Uterus (tissue), 4 donors: ENCODE results near the gene AHCYL2. TPM values are rescaled to one million over a fixed set of nuclear protein-coding genes. Genes with fewer than 3 reads are reported as not detected.

Source experiments
- DNase-seq, 2 donors: peaks; one replicate each; pipeline ENCODE4 v3.0.0-alpha.2; 2019 to 2020
- H3K27ac ChIP-seq, 2 donors: fragments of 200-600 bp; sonication (generic); 1 replicate in 1 of 2; 2 replicates in 1 of 2; pipeline ENCODE4 v1.5.1; 2016 to 2018
- H3K27me3 ChIP-seq, 2 donors: fragments of 200-600 bp; sonication (generic); one replicate each; pipeline ENCODE4 v1.5.1; 2018 to 2019; ENCODE audit warnings: control low read depth in 1 of 2
- H3K36me3 ChIP-seq, 2 donors: fragments of 200-600 bp; sonication (generic); one replicate each; pipeline ENCODE4 v1.5.1; 2019; ENCODE audit warnings: control low read depth in 1 of 2
- H3K4me1 ChIP-seq, 2 donors: fragments of 200-600 bp; sonication (generic); one replicate each; pipeline ENCODE4 v1.5.1; 2018 to 2019; ENCODE audit warnings: control low read depth in 1 of 2
- H3K4me3 ChIP-seq, 2 donors: fragments of 200-600 bp; sonication (generic); 1 replicate in 1 of 2; 2 replicates in 1 of 2; pipeline ENCODE4 v1.5.1; 2018 to 2019; ENCODE audit warnings: mild to moderate bottlenecking in 1 of 2
- H3K9me3 ChIP-seq, 2 donors: fragments of 200-600 bp; sonication (generic); one replicate each; pipeline ENCODE4 v1.5.1; 2019; ENCODE audit warnings: control low read depth in 1 of 2
- CTCF ChIP-seq, 4 experiments: fragments of 200-600 bp in 2 of 4; fragments of 450-650 bp in 2 of 4; sonication (generic) in 2 of 4; IDR thresholded peaks; one replicate each; pipeline ENCODE4 v1.5.1; 2016 to 2019; ENCODE audit warnings: antibody characterized with exemption in 4 of 4, mild to moderate bottlenecking in 2 of 4, moderate library complexity in 1 of 4
- POLR2A ChIP-seq, 2 donors: fragments of 450-650 bp; IDR thresholded peaks; one replicate each; pipeline ENCODE4 v1.6.1; 2016; ENCODE audit warnings: antibody characterized with exemption in 2 of 2, mild to moderate bottlenecking in 1 of 2, moderate library complexity in 1 of 2
- intact Hi-C: fragments of 100-400 bp; cut with DNase I; formaldehyde crosslinking; loops from one replicate; pipeline ENCODE4 v1.15.1; 2023; ENCODE audit warnings: low total_unique reads
- total RNA-seq, 4 donors: library from RNA; depleted of rRNA in 3 of 4; stranded (reverse); fragments of >200 nt in 3 of 4; gene quantifications; one replicate each; pipeline versions ENCODE4 v1.1.0 to v1.2.4, GENCODE V29; 2014 to 2023
- donor health status: DM: yes; HTN: yes; CAD: no.

AHCYL2 gene
- total RNA-seq, 4 donors from 2014 or later = 5.6 to 29.2 (median 23.7) TPM

- Histone ChIP-seq H3K27me3 (no peaks in the 10 kb centered on the region), H3K4me1 (no peaks in the 10 kb centered on the region), H3K4me3 (peak overlapping the region; percentile 51 to 78), H3K9me3 (no peaks in the 10 kb centered on the region), H3K27ac (peak overlapping the region; percentile 64 to 74), H3K36me3 (no peaks in the 10 kb centered on the region)
- no peak for DNase-seq
- TF ChIP-seq CTCF (IDR thresholded peaks at IDR 0.05) (no peak), POLR2A (IDR thresholded peaks at IDR 0.05) (no peak)
- intact Hi-C loops = no loop called here
Observed at GRCh38 chr7:129187681-129188371, 37.0 kb upstream of the AHCYL2 start.

GRCh38 chr7:129188372-129188891 is 36.4 kb upstream of the AHCYL2 start, which contains the start of gene SMO:
Gene SMO (plus strand): TSS chr7:129188633. CDS start chr7:129189152, 519 bp downstream.
- peak within 1 kb of the TSS; percentile 64 to 74 for H3K27ac ChIP-seq
- H3K4me3 ChIP-seq = peak within 1 kb of the TSS; percentile 51 to 78
- H3K4me1 ChIP-seq = no peaks in the 10 kb centered on the region
- no peaks in the 10 kb centered on the region for H3K9me3 ChIP-seq
- TF ChIP-seq POLR2A (IDR thresholded peaks at IDR 0.05) (peak in 1 of 2 donors; percentile 52), CTCF (IDR thresholded peaks at IDR 0.05) (no peak)
- no peaks in the 10 kb centered on the region for H3K27me3 ChIP-seq
- intact Hi-C loops = no loop called here
- no peaks in the 10 kb centered on the region for H3K36me3 ChIP-seq
- DNase-seq = peak; percentile 51 to 70

- intact Hi-C loops = no loop called here
- peak in 1 of 2 donors; percentile 27 for DNase-seq
- Histone ChIP-seq H3K27ac (peak overlapping the region; percentile 64 to 74), H3K9me3 (no peaks in the 10 kb centered on the region), H3K36me3 (no peaks in the 10 kb centered on the region), H3K27me3 (no peaks in the 10 kb centered on the region), H3K4me3 (peak overlapping the region; percentile 51 to 78), H3K4me1 (no peaks in the 10 kb centered on the region)
- peak in 1 of 2 donors; percentile 14 for TF ChIP-seq POLR2A (IDR thresholded peaks at IDR 0.05)
- TF ChIP-seq CTCF (IDR thresholded peaks at IDR 0.05) = no peak
Observed at GRCh38 chr7:129188892-129189660, 35.8 kb upstream of the AHCYL2 start.

- no peak for DNase-seq
- Histone ChIP-seq H3K36me3 (no peaks in the 10 kb centered on the region), H3K27ac (peak overlapping the region; percentile 64 to 74), H3K9me3 (no peaks in the 10 kb centered on the region), H3K27me3 (no peaks in the 10 kb centered on the region), H3K4me3 (peak overlapping the region; percentile 51 to 78), H3K4me1 (no peaks in the 10 kb centered on the region)
- TF ChIP-seq CTCF (IDR thresholded peaks at IDR 0.05) = no peak
- TF ChIP-seq POLR2A (IDR thresholded peaks at IDR 0.05) = no peak
- intact Hi-C loops = no loop called here
Observed at GRCh38 chr7:129189661-129190310, 35.0 kb upstream of the AHCYL2 start.
